B cell (primary cell): ENCODE results near the gene DYNC1I1. TPM values are rescaled to one million over a fixed set of nuclear protein-coding genes. Genes with fewer than 3 reads are reported as not detected.

ENCODE experiments used
- ATAC-seq: fragments of 200-7000 bp; cut with Tn5 transposase; one replicate; pipeline ENCODE4 v1.10.0; 2021; ENCODE audit warnings: low read depth, mild to moderate bottlenecking, moderate number of reproducible peaks, moderate library complexity
- CTCF ChIA-PET: fragments of 350-600 bp; sonication (Branson Sonifier 250); formaldehyde crosslinking; loops from one replicate; lab custom pipeline; 2021; ENCODE audit warnings: antibody characterized with exemption, inconsistent platforms; lab: Charles Lee
- POLR2A ChIA-PET: fragments of 350-600 bp; sonication (Branson Sonifier 250); formaldehyde crosslinking; loops from one replicate; lab custom pipeline; 2021; ENCODE audit warnings: antibody characterized with exemption; lab: Charles Lee
- DNase-seq: peaks from one replicate; pipeline ENCODE4 v3.0.0; 2013
- H2AFZ ChIP-seq: 2 replicates; pipeline ENCODE4 v1.6.1; 2012; ENCODE audit warnings: mild to moderate bottlenecking, low read depth, low read length; ENCODE audit not compliant: insufficient read depth, poor library complexity, severe bottlenecking
- H3K27ac ChIP-seq, 2 donors: 1 replicate in 1 of 2; 2 replicates in 1 of 2; pipeline ENCODE4 v1.5.1; 2012 to 2013; ENCODE audit warnings: low read length in 2 of 2, mild to moderate bottlenecking in 2 of 2, moderate library complexity in 1 of 2
- H3K27me3 ChIP-seq, 4 experiments: fragments of 200-600 bp in 1 of 4; sonication (generic) in 1 of 4; replicated peaks in 1 of 4; 1 replicate in 2 of 4; 2 replicates in 2 of 4; pipeline versions ENCODE4 v1.6.1 to v1.7.0; 2013 to 2016; ENCODE audit warnings: low read length in 3 of 4, mild to moderate bottlenecking in 2 of 4, mixed read lengths in 1 of 4, moderate library complexity in 1 of 4; ENCODE audit not compliant: insufficient read depth in 4 of 4, control insufficient read depth in 3 of 4; ENCODE audit errors: control extremely low read depth in 1 of 4
- H3K36me3 ChIP-seq, 2 experiments: replicated peaks in 1 of 2; 1 replicate in 1 of 2; 2 replicates in 1 of 2; pipeline versions ENCODE4 v1.6.1 to v1.7.1; 2013; ENCODE audit warnings: low read length in 1 of 2; ENCODE audit not compliant: insufficient read depth in 2 of 2, control insufficient read depth in 1 of 2; ENCODE audit errors: control extremely low read depth in 1 of 2, extremely low read depth in 1 of 2
- H3K4me1 ChIP-seq, 2 donors: fragments of 200-600 bp in 1 of 2; sonication (generic) in 1 of 2; 1 replicate in 1 of 2; 2 replicates in 1 of 2; pipeline versions ENCODE4 v1.5.1 to v1.6.1; 2013 to 2017; ENCODE audit warnings: low read length in 2 of 2; ENCODE audit not compliant: control insufficient read depth in 2 of 2, insufficient read depth in 2 of 2
- H3K4me2 ChIP-seq: replicated peaks from 2 replicates; pipeline ENCODE3; 2012; ENCODE audit warnings: mild to moderate bottlenecking, low read depth, low read length; ENCODE audit not compliant: poor library complexity, severe bottlenecking
- H3K4me3 ChIP-seq, 5 experiments: fragments of 200-600 bp in 1 of 5; sonication (generic) in 1 of 5; 1 replicate in 3 of 5; 2 replicates in 2 of 5; pipeline versions ENCODE4 v1.5.1 to v1.7.0; 2011 to 2016; ENCODE audit warnings: low read length in 4 of 5, mild to moderate bottlenecking in 4 of 5, low read depth in 2 of 5, control low read depth in 1 of 5, moderate library complexity in 1 of 5; ENCODE audit not compliant: insufficient read depth in 1 of 5; ENCODE audit errors: control extremely low read depth in 1 of 5, extremely low read depth in 1 of 5
- H3K79me2 ChIP-seq: fragments of 200-600 bp; sonication (generic); one replicate; pipeline ENCODE4 v1.6.0; 2016; ENCODE audit warnings: low read length; ENCODE audit not compliant: control insufficient read depth, insufficient read depth
- H3K9ac ChIP-seq: fragments of 200-600 bp; sonication (generic); 2 replicates; pipeline ENCODE4 v1.6.1; 2017; ENCODE audit warnings: mild to moderate bottlenecking, low read length, moderate library complexity
- H3K9me3 ChIP-seq, 3 donors: one replicate each; pipeline versions ENCODE4 v1.6.1 to v1.7.1; 2013; ENCODE audit warnings: low read length in 2 of 3; ENCODE audit not compliant: control insufficient read depth in 2 of 3, insufficient read depth in 1 of 3; ENCODE audit errors: control extremely low read depth in 1 of 3
- H4K20me1 ChIP-seq: 2 replicates; pipeline ENCODE4 v1.6.0; 2012; ENCODE audit warnings: mild to moderate bottlenecking, low read length; ENCODE audit not compliant: insufficient read depth, control insufficient read depth, poor library complexity, severe bottlenecking
- H3K27ac Mint-ChIP-seq: one replicate; pipeline ENCODE4 v1.8.0; 2021; ENCODE audit warnings: mixed read lengths
- H3K27me3 Mint-ChIP-seq: one replicate; pipeline ENCODE4 v1.8.0; 2021; ENCODE audit warnings: mixed read lengths
- H3K4me1 Mint-ChIP-seq: one replicate; pipeline ENCODE4 v1.8.0; 2021; ENCODE audit warnings: mixed read lengths
- H3K4me3 Mint-ChIP-seq: one replicate; pipeline ENCODE4 v1.8.0; 2021; ENCODE audit warnings: mixed read lengths
- H3K9me3 Mint-ChIP-seq: one replicate; pipeline ENCODE4 v1.8.0; 2022; ENCODE audit warnings: mixed read lengths; ENCODE audit not compliant: insufficient read depth
- EZH2 ChIP-seq: IDR thresholded peaks from 2 replicates; pipeline ENCODE4 v1.6.1; 2012; ENCODE audit warnings: borderline replicate concordance, low read depth, mild to moderate bottlenecking, moderate library complexity, low read length; ENCODE audit not compliant: insufficient read depth, poor library complexity, severe bottlenecking
- WGBS: methylation state at CpG from one replicate; pipeline ENCODE4 v1.1.5; 2013; ENCODE audit warnings: missing lambda C conversion rate; ENCODE audit not compliant: insufficient coverage; 5-methylcytosine and 5-hydroxymethylcytosine counted together
- intact Hi-C: fragments of 100-400 bp; cut with micrococcal nuclease; formaldehyde crosslinking; loops from one replicate; pipeline ENCODE4 v1.10.0; 2022
- polyA plus RNA-seq: library from polyadenylated mRNA; depleted of rRNA; stranded (reverse); fragments of >200 nt; gene quantifications from 2 replicates; pipeline ENCODE4 v1.2.3, GENCODE V29; 2012
- total RNA-seq, 2 donors: library from RNA; stranded (reverse); fragments of 120-200 nt in 1 of 2; gene quantifications; 1 replicate in 1 of 2; 2 replicates in 1 of 2; pipeline versions ENCODE4 v1.2.3 to v1.2.4, GENCODE V29; 2013 to 2022
- TF ChIP-seq, protein P1 (sequence below): fragments of 200-600 bp; IDR thresholded peaks from one replicate; pipeline ENCODE4 v1.8.0; 2022; ENCODE audit warnings: antibody characterized with exemption, mild to moderate bottlenecking

Gene DYNC1I1
- total and polyA plus RNA-seq, 2 donors (not counting 1 experiment from before 2014, with no cell fraction given) = not detected

DNA sequence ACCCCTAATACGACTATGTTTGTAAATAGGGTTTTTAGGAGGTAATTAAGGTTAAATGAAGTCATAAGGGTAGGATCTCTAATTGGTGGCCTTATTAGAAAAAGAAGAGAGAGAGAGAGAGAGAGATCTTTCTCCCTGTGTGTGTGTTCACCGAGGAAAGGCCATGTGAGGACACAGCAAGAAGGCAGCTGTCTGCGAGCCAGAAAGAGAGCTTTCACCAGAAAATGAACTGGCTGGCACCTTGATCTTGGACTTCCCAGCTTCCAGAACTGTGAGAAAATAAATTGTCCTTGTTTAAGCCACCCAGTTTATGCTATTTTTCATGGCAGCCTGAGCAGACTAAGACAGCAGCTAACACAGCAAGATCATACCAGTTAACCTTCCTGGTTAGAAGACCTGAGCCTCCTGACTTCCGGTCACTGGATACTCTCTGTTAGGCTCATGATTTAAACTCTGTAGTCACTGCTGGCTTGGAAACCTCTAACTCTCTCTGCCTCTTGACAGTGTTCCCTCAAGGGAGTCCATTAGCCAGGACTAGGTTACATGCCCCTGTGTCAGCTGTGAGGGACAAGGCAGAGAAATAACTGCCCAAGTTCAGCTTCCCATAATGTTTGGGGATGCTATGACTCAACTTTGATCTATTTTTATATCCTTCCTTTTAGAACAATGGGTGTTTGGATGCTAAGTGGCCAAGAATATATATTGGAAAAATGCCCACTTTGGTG is 102.3 kb downstream of the DYNC1I1 start:
- TF ChIP-seq EZH2 = no peak
- TF ChIP-seq, protein P1, sequence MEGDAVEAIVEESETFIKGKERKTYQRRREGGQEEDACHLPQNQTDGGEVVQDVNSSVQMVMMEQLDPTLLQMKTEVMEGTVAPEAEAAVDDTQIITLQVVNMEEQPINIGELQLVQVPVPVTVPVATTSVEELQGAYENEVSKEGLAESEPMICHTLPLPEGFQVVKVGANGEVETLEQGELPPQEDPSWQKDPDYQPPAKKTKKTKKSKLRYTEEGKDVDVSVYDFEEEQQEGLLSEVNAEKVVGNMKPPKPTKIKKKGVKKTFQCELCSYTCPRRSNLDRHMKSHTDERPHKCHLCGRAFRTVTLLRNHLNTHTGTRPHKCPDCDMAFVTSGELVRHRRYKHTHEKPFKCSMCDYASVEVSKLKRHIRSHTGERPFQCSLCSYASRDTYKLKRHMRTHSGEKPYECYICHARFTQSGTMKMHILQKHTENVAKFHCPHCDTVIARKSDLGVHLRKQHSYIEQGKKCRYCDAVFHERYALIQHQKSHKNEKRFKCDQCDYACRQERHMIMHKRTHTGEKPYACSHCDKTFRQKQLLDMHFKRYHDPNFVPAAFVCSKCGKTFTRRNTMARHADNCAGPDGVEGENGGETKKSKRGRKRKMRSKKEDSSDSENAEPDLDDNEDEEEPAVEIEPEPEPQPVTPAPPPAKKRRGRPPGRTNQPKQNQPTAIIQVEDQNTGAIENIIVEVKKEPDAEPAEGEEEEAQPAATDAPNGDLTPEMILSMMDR = no peak
- intact Hi-C loops = loop anchor here (5.0 kb wide), 1 partner anchor 347 kb away; no protein-coding TSS in a partner anchor
- H2AFZ ChIP-seq = no peak overlapping the region

DNA sequence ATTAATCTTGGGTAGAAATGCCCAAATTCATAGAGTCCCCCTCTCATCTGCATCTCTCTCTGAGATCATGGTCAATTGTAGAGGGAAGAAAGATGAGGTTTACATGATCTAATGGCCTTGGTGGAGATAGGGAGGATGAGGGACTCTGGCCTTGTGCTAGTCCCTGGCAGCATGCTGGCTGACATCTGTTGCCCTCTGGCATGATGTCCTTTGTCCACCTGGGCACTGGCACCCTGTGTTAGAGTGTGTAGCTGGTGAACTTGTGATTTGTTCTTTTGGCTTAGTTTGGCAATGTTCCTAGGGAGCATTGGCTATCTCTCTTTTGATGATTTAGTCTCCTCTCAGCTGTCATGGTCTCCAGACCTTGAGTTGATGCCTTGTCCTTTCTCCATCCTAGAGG is 103.2 kb downstream of the DYNC1I1 start:
- Histone ChIP-seq H3K79me2 (no peaks in the 10 kb centered on the region), H3K27me3 (peaks cover 0 to 4% (median 0%) of the 10 kb centered on the region in 4 experiments), H3K4me2 (no peak overlapping the region), H3K27ac (no peak overlapping the region), H3K4me3 (no peak overlapping the region), H3K9me3 (no peaks in the 10 kb centered on the region), H3K36me3 (no peaks in the 10 kb centered on the region), H3K9ac (no peak overlapping the region), H2AFZ (no peak overlapping the region), H4K20me1 (no peaks in the 10 kb centered on the region), H3K4me1 (no peaks in the 10 kb centered on the region)
- Mint-ChIP-seq H3K27me3 (peaks cover 24% of the 10 kb centered on the region), H3K4me3 (no peak overlapping the region), H3K9me3 (peaks cover 4% of the 10 kb centered on the region), H3K4me1 (no peaks in the 10 kb centered on the region), H3K27ac (no peak overlapping the region)
- TF ChIP-seq, protein P1 = no peak
- no peak for TF ChIP-seq EZH2
- ATAC-seq = no peak
- intact Hi-C loops = no loop called here
- CTCF ChIA-PET = no interaction called here
- DNase-seq = no peak
- POLR2A ChIA-PET = no interaction called here

More for the DNA sequence above, 102.3 kb downstream of the DYNC1I1 start:
- Mint-ChIP-seq H3K4me1 (no peaks in the 10 kb centered on the region), H3K27ac (no peak overlapping the region), H3K9me3 (peaks cover 4% of the 10 kb centered on the region), H3K27me3 (peaks cover 24% of the 10 kb centered on the region), H3K4me3 (no peak overlapping the region)
- no peak overlapping the region for H3K4me2 ChIP-seq
- H3K9me3 ChIP-seq = no peaks in the 10 kb centered on the region
- no peak overlapping the region for H3K4me3 ChIP-seq
- ChIA-PET POLR2A (no interaction called here), CTCF (no interaction called here)
- H3K27ac ChIP-seq = no peak overlapping the region
- no peaks in the 10 kb centered on the region for H3K36me3 ChIP-seq
- DNase-seq (no peak), ATAC-seq (no peak)
- H3K79me2 ChIP-seq = no peaks in the 10 kb centered on the region
- no peak overlapping the region for H3K9ac ChIP-seq
- H4K20me1 ChIP-seq = no peaks in the 10 kb centered on the region
- peaks cover 0 to 4% (median 0%) of the 10 kb centered on the region in 4 experiments for H3K27me3 ChIP-seq
- WGBS = 90% methylated on average over 3 of the region's 4 CpGs
- H3K4me1 ChIP-seq = no peaks in the 10 kb centered on the region
